Hematopoietic multipotent progenitor cell treated with erythropoietin and hydrocortisone succinate and interleukin-3 and kit ligand, for 6 days (in vitro differentiated cells): Measurements from ENCODE around the gene SLC41A3.

Source experiments
- DNase-seq: peaks from one replicate; pipeline ENCODE4 v3.0.0-alpha.2; 2015

SLC41A3 gene

GRCh38 chr3:126119008-126119675 is 35.2 kb upstream of the SLC41A3 start:
- DNase-seq, result no peak

DNA sequence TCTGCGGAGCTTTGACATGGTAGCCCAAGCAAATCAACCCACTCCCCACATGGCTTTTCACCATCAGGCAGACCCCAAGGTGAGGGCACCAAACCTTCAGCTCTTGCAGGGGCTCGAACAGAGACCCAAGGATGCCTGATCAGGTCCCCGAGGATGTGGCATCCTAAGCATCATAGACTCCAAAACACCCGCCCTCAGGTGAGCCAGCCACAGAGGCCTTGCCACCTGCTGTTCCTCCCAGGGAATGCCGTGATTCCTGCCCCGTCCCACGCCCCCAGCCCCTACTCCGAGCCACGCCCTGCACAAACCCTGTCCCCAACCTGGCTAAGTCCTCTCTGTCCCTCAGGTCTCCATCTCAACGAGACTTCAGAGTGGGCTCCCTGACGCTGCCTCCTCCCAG is 34.7 kb upstream of the SLC41A3 start:
- DNase-seq, result no peak

DNA sequence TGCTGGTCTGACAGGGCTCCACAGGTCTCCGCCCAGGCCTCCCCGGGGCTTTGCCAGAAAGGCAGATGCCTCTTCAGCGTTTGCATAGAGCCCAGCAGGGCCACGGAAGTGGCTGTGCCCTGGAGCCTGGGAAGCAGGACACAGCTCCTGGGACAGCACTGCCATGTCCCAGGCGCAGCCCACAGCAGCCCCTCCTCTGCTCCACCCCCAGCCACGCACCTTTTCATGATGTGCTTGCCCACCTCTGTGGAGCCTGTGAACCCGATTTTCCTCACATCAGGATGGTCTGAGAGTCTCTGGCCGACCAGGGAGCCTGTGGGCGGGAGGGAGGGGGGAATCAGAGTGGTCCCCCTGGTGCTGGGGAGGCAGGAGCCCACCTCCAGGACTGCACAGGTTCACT is 33.9 kb upstream of the SLC41A3 start:
- DNase-seq, result no peak

GRCh38 chr3:126117212-126117611 is 33.3 kb upstream of the SLC41A3 start:
- DNase-seq, result no peak

DNA sequence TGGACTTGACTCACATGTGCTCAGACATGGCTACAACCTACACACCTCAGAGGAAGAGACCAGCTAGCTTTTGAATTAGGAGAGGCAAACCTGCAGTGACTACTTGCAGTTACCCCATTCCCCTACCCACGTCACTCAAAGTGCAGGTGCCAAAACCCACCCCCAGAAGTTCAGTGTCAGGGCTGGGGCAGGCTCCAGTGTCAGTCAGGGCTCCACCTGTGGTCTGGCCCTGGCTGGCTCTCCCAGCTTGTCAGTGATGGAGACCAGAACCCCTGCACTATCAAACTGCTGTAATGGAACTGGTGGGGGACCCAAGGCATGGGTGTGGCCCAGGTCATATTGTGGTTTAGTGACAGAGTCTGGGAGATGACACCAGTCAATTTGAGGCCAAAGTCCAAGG is 32.6 kb upstream of the SLC41A3 start:
- no peak for DNase-seq

- no peak for DNase-seq
These were observed 30.8 kb upstream of the SLC41A3 start for GRCh38 chr3:126114443-126115386.

- peak; percentile 31 for DNase-seq
These were observed 30.0 kb upstream of the SLC41A3 start for GRCh38 chr3:126113733-126114442.

- DNase-seq, result no peak
These were observed 29.3 kb upstream of the SLC41A3 start for GRCh38 chr3:126113238-126113555.

- no peak for DNase-seq
These were observed 28.8 kb upstream of the SLC41A3 start for GRCh38 chr3:126112531-126113237.

DNA sequence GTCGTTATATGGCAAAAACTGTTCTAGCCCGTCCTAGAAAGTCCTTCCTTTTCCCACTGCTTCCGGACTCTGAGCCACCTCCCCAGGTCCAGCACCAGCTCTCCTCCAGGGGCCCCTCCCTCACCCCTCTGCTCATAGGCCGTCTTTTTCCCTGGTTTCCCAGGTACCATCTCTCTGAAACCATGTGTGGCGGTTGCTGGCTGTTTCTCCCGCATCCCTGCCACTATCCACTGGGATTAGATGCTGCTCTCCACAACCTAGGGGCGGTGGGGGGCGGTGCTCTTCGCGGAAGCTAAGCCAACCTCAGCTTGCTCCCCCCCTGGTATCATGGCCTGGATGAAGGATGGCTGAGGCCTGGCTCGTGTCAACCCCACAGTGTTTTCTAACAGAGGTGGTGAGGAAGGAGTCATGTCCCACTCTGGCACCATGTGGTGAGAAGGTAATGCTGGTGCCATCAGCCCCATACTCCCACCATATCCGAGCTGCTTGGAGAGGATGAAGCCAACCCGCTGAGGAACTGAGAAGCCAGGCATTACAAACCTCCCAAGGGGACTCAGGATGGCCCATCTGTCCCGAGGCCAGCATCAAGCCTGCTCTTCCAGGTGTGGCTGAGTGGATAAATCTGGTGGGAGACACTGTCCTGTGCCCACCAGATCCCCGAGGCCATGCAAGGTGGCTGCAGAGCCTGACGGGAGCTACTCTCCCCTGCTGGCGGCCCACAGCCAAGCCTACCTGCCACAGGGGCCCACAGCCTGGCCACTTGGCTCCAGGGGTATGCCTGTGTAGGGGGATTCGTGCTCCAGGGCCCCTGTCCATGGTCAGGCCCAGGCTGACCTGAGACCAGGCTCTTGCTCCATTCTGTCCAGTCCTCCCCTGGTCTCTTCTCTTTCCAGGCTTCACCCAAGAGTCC is 27.9 kb upstream of the SLC41A3 start:
- DNase-seq, result no peak

- no peak for DNase-seq
These were observed 27.2 kb upstream of the SLC41A3 start for GRCh38 chr3:126111126-126111551.

DNA sequence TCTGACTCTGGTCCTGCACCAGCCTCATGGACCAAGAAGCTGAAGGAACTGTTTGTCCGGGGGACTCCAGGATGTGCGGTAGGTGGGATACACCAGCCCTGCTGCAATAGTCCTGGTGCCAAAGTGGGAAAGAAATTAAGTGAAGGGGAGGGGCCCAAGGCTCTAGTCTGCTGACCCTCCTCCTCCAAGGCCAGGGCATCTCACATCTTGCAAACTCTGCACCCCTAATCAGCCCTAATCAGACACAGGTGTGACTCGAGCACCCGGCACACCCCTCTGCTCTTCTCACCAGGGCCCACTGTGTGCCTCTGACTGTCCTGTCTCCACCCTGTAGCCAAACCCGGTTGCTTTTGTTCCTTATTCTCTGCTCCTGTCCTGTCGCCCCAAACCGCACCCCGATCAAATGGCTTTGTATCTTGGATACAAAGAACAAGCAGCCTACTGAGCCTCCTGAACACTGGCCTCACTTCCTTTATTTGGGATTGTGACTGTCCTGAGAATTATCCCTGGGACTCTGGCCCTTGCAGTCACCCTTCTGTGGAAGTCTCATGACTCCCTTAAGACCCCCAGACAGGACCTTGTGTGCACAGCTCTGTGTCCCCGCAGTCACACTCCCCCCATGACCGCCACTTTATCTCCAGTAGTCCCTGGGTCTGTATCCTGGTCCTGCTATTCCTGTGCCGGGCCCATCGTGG is 26.7 kb upstream of the SLC41A3 start:
- DNase-seq, result no peak

GRCh38 chr3:126109880-126110235 is 25.9 kb upstream of the SLC41A3 start:
- DNase-seq, result no peak

DNA sequence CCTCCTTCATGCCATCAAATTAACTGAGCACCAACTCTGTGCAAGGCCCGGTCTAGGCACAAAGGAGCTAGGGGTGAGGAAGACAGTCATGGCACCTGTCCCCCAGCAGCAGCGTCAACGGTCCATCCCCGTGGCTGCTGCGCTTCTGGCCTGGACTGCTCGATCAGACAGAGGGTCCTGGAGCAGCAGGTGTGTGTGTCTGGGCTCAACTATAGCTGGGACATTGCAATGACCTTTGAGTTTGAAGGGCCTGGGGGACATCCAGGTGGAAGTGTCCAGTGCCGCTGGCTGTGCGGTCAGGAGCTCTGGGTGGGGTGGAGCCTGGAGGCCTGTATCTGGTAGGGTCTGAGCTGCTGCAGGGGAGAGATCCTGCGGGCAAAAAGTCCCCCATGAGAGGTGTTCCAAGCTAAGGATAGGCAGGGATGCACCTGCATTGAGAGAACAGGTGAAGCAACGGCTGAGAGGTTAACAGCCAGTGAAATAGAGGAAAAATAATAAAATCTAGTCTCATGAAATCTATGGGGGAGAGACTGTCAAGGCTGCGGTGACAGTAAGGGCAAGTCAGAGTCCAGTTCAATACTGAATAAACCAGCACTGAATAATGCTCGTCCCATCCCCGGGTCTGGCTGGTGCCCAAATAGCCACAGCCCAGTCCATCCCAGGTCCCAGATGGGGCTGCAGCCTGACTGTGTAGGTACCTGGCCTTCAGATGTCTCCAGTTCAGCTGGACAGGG is 25.4 kb upstream of the SLC41A3 start:
- no peak for DNase-seq

- DNase-seq, result no peak
These were observed 24.7 kb upstream of the SLC41A3 start for GRCh38 chr3:126108676-126109050.

GRCh38 chr3:126107957-126108675 is 24.2 kb upstream of the SLC41A3 start:
- DNase-seq, result no peak

- DNase-seq, result no peak
These were observed 23.4 kb upstream of the SLC41A3 start for GRCh38 chr3:126107203-126107939.

DNA sequence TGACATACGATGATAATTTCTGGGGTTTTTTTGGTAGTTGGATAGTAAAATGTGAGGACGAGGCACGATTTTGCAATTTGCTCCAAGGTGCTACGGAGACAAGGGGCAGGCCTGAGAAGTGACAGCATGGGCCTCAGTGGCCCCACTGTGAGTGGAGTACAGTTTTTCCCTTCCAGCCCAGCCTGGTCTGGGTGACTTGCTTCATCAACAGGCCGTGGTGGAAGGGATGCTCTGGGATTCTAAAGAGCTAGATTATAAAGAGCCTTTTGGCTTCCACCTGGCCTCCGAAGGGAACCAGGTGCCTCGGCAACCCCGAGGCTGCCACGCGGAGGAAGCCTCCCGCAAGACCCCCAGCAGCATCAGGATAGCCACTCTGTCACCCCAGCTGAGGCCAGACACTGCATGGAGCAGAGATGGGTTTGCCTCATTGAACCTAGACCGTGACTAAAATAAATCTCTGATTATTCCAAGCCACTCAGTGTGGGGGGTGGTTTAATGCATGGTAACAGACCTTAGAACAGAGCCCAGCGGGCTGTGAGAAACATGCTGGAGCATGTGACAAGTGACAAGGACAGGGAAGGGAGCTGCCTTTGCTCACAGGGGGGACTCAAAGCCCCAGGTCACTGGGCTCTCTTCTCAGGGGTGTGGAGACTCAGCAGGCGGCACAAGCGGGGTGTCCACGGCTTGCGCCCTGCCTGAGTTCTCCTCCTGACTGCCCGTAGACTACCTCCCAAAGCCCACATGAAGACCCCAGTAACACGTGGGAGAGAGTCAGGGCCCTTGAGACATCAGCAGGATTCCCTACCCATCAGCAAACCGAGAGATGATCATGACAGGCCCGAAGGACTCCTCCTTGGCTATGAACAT is 22.6 kb upstream of the SLC41A3 start:
- no peak for DNase-seq
